ENCODE data around the gene SGCE.

Gene SGCE

GRCh38 chr7:94658826-94659225 is 2.9 kb upstream of the SGCE start:
- no peak for DNase-seq

DNA sequence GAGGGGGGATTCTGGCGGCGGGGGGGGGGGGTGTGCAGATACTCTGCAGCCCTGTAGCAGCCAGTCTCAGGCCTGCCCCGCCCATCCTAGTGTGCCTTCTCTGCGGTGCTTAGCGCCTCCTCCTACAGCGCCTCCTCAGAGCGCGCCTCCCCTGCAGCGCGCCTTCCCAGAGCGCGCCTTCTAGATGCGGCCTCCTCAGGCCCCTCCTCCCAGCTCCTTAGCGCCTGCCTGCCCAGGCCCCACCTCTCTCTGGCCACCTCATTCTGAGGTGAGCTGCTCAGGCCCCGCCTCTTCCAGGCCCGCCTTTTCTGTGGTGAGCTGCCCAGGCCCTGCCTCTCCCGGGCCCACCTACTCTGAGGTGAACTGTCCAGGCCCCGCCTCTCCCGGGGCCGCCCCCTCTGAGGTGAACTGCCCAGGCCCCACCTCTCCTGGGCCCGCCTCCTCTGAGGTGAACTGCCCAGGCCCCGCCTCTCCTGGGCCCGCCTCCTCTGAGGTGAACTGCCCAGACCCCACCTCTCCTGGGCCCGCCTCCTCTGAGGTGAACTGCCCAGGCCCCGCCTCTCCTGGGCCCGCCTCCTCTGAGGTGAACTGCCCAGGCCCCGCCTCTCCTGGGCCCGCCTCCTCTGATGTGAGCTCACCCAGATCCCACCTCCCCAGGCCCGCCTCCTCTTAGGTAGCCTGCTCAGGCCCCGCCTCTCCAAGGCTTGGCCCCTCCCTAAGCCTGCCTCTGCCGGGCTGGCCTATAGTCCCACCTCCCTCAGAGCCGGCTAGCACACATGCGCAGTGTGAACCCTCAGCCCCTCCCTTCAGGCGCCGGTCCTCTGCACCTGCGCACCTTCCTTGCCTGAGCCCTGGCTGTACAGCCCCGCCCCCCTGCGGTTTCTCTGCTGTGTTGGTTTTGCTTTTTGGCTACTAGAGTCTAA is 2.1 kb upstream of the SGCE start:
- DNase-seq = peak; percentile 94

DNA sequence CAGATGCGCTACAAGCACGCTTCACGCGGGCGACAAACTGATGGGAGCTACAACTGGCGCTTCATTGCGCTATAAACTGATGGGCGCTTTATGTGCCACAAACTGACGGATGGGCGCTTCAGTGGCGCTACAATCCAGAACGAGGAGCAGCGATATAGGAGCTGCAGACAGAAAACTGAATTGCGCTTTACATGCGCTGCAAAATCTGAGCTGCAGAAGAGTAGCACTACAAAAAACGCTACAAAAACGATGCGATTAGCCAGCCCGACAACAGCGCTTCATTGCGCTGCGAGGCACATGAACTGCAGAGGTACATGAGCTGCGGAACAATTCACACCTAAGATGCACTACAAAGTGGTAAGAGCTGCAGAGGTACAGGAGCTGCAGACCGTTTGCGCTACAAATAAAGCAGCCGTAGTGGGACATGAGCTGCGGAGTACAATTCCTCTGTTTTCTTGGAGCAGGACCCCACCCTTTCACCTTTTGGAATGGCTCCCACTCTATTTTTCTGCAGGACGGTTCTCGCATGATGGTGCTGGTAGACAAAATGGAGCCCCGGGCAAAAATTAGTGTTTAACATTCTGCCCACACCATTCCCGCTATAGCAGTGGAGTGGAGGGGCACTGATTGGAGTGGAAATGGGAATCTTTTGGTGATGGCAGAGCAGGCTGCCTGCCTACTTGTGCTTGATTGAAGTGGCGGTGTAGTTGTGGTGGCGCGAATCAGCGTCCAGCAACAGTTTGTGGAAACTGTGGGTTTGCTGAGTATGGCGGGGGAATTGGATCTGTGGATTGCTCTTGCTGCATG is 1.2 kb upstream of the SGCE start:
- no peak for DNase-seq

DNA sequence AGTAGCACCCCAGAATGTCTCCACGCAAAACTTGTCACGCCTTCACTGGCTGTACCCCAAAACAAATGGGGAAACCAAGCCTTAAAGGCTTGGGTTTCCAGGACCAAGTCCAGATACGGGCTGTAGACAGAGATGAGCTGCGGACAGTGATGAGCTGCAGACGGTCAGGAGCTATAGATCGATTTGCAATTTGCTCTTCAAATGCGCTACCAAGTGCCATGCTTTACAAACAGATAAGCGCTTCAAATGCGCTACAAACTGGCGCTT is 658 bp upstream of the SGCE start:
- no peak for DNase-seq

- DNase-seq = no peak
Measured at GRCh38 chr7:94655126-94655847, 646 bp downstream of the SGCE start.

- no peak for DNase-seq
Measured at GRCh38 chr7:94654783-94655125, 1.2 kb downstream of the SGCE start.

- DNase-seq = no peak
Measured at GRCh38 chr7:94650147-94651051, 5.5 kb downstream of the SGCE start.

- no peak for DNase-seq
Measured at GRCh38 chr7:94649450-94649849, 6.5 kb downstream of the SGCE start.

GRCh38 chr7:94648731-94649130 is 7.2 kb downstream of the SGCE start:
- DNase-seq = no peak

GRCh38 chr7:94647295-94647694 is 8.6 kb downstream of the SGCE start:
- DNase-seq = no peak

DNA sequence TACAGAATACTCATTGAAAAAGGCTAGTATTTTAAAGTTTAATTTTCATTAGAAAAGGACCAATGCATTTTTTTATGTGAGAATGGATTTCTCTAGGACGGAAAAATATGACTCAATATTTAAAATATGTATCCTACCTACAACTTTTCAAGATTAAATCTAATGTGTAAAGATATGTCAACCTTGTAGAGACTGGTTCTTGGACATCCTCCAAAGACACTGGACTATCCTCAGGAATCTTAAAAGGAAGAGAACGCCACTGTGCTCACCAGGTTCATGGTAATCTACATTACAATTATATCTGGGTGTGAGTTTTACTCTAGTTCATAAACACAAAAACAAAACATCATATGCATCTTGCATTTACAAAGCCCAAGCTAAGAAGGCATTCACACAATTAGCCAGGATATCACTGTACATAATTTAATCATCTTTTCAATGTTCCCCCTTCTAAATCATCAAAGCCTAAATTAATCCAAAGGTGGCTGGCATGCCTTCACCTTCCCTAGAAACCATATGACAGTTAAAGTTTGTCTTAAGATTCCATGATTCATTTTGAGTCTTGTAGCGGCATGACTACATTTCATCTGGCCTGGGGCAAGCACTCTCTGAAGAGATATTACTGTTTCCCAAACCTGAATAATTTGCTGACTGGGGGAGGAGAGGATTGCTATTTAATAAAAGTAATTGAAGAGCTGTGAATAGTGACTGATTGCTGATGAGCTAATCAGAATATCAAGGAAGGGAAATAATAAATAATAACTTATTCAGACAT is 12.0 kb downstream of the SGCE start:
- no peak for DNase-seq

DNA sequence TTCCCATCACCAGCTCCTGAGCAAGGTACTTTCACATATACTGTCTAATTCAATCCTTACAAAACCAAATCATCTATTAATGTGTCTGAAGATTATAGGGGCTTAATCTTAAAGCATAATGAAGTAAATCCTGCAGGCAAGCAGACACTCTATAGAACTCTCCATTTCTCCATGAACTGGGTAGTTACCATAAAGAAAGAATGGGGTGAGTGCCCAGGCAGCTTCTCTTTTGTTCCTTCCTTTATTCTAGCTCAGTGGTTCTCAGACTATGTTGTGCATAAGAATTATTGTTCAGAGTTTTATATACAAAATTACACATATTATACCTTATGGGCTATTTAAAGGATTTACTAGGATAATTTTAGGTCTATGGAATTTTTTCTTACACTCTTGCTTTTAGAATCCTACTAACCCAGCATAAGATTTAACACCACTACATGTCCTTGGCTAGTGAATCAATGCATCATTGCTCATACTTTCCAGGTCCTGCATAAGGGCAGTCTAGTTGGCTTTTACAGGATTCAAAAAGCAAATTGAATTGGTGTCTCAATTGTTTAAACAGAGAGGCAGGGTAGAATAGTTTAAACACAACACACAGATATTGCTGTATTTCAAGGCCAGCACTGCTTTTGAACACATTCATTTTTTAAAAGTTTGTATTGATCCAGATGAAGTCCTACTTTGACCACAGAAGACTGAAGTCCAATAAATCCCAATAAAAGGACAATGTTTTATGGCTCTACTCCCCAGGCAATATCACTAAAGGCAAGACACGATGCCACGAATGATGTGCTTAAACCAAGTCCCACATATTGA is 12.9 kb downstream of the SGCE start:
- no peak for DNase-seq

GRCh38 chr7:94639384-94639783 is 16.5 kb downstream of the SGCE start:
- DNase-seq = no peak

DNA sequence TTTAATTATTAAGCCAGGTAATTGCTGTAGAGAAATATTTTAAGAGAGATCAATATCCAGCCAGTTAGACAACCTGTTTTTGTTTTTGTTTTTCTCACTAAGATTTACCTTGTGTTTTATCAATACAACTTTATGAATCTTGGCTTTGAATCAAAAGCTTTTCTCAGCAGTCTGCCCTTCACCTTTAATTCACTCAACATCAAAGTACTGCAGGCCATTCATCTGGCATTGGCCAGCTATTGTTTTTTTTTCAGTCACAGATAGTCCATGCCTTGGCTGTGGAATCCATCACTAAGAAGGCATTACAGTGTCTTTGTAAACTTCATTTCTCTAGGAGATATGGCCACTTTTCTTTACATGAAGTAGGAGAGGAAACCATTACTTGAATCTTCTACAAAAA is 20.2 kb downstream of the SGCE start:
- no peak for DNase-seq

GRCh38 chr7:94634502-94634901 is 21.4 kb downstream of the SGCE start:
- DNase-seq = no peak

DNA sequence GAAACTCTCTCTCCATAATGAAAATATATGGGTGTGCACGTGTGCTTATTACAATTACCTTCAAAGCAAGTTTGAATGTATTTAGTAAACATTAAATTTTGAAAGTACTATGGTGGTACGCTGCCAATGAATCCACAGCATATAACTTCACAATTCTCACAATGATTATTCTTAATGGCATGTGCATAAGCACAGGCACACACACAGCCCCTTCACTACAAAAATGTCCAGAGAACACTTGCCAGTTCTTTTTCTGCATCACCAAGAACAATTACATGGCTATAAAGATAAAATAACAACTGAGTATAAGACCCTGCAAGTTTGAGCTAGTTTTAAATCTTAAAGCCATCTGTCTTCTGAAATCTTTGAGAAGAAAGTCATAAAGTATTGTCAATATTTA is 22.2 kb downstream of the SGCE start:
- DNase-seq = no peak

DNA sequence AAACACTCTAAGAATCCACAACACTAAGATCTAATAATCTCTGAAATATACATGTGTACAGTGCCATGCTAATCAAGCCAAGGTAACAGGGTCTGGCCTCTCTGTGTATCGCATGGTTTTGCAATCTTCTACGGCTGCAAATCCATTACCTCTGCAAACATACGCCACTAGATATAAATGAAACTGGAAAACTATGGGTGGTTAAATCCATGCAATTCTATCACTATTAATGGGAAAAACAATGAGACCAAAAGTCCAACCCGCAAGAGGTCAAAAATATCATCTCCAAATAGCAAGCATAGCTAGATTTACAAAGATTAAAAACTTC is 23.0 kb downstream of the SGCE start:
- DNase-seq = no peak

DNA sequence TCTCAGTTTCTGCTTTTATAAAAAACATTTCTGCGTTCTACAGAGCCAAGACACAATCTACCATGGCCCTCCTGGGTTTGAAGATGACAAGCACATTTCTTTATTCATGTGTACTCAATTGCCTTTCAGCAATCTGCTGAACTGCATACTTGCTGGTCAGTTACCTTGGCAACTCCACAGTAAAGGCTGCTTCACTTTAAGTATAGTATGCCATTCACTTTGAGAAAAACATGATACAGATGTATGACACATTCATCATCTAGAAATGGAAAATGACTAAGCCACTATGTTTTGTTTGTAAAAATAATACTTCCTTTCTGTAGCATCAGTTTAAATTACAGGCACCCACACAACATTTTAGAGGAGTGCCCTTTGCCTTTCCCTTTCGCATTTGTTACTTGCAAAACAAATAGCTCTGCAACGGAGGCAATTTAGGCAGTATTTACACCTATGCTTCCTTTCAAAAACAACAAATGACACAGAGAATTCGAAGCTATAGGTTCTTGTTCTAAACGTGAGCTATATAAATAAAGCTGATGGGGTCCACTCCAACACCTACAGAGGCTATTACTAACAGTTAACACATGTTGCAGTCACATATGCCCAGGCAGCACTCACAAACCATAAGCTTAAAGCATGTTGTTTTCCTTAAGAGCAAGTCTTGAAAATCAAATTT is 23.5 kb downstream of the SGCE start:
- no peak for DNase-seq

DNA sequence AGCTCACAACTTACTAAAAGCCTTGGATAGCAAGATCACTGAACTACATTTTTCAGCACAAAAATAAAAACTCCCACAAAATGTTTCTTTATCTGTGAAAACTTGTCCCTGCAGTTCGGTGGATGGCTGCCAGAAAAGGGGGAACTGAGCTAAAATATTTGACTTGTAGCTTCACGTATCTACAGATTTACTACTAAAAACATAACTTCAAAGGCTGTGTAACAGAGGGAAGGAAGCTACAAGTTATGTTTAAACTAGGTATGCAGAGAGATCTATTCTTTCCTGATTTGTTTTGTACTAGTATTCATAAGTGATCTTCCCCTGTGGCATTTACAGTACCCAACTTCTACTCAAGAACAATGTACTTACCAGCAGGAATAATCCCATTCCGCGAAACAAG is 25.1 kb downstream of the SGCE start:
- no peak for DNase-seq

DNA sequence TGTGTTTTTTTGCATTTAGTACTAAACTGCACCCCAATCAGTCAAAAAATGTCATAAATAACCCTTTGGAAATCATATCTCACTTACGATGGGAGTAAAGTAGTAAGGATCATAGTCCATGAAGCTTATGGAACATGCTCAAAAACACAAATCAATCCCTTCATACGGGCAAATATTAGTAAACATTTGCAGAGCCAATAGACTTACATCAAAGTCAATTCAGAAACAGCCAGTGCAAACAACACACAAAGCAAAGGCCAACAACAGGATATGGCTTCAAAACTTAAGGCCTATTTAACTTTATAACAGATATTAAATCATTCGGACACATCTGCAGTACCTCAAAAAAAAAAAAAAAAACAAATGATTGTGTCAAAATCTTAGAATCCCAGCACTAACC is 32.1 kb downstream of the SGCE start:
- no peak for DNase-seq
